IMR-90 (cell line): ENCODE data around the gene ERMARD. TPM values are rescaled to one million over a fixed set of nuclear protein-coding genes. Genes with fewer than 3 reads are reported as not detected.

ENCODE experiments used
- ATAC-seq: fragments of 200-7000 bp; cut with Tn5 transposase; 2 replicates; pipeline ENCODE4 v1.9.1; 2020; ENCODE audit warnings: low read depth, mild to moderate bottlenecking, moderate library complexity
- BruUV-seq: library from RNA; stranded (reverse); fragments of 400-500 nt; replicated peaks from 2 replicates; lab custom pipeline; 2021; lab: Mats Ljungman, UMichigan
- CTCF ChIA-PET: fragments of 300-600 bp; formaldehyde crosslinking; extraction: SDS; loops from one replicate; lab custom pipeline; 2021; ENCODE audit warnings: antibody characterized with exemption; lab: Yijun Ruan, JAX
- POLR2A ChIA-PET: fragments of 300-600 bp; sonication (Branson Sonifier 250); formaldehyde crosslinking; loops from one replicate; lab custom pipeline; 2022; ENCODE audit warnings: antibody characterized with exemption; ENCODE audit not compliant: unreplicated experiment; lab: Charles Lee
- DNase-seq: peaks from one replicate; pipeline ENCODE4 v3.0.0; 2013
- H2AFZ ChIP-seq: replicated peaks from 2 replicates; pipeline ENCODE3; 2013; ENCODE audit warnings: low read length, mild to moderate bottlenecking; ENCODE audit not compliant: poor library complexity
- H2AK5ac ChIP-seq: 2 replicates; pipeline ENCODE4 v1.6.1; 2013; ENCODE audit warnings: low read depth, low read length, inconsistent platforms
- H2AK9ac ChIP-seq: replicated peaks from 2 replicates; pipeline ENCODE3; 2013; ENCODE audit warnings: mild to moderate bottlenecking, low read depth, low read length, moderate library complexity; ENCODE audit not compliant: poor library complexity
- H2BK120ac ChIP-seq: 2 replicates; pipeline ENCODE4 v1.6.1; 2013; ENCODE audit warnings: low read depth, low read length, inconsistent platforms
- H2BK15ac ChIP-seq: 3 replicates; pipeline ENCODE4 v1.6.1; 2013; ENCODE audit warnings: low read depth, low read length, inconsistent platforms
- H2BK20ac ChIP-seq: 2 replicates; pipeline ENCODE4 v1.6.1; 2013; ENCODE audit warnings: low read depth, mild to moderate bottlenecking, inconsistent platforms, low read length, moderate library complexity
- H2BK5ac ChIP-seq: 2 replicates; pipeline ENCODE4 v1.6.1; 2013; ENCODE audit warnings: mild to moderate bottlenecking, low read depth, low read length, inconsistent platforms; ENCODE audit not compliant: poor library complexity, severe bottlenecking
- H3K14ac ChIP-seq: replicated peaks from 2 replicates; pipeline ENCODE4 v1.6.1; 2013; ENCODE audit warnings: low read depth, low read length, inconsistent platforms
- H3K18ac ChIP-seq: 2 replicates; pipeline ENCODE4 v1.6.1; 2013; ENCODE audit warnings: low read depth, low read length, control low read depth
- H3K23ac ChIP-seq: 2 replicates; pipeline ENCODE4 v1.6.1; 2013; ENCODE audit warnings: low read depth, low read length, inconsistent platforms
- H3K27ac ChIP-seq: 2 replicates; pipeline ENCODE4 v1.5.1; 2013; ENCODE audit warnings: mild to moderate bottlenecking, control low read depth, low read length; ENCODE audit not compliant: insufficient read depth
- H3K27me3 ChIP-seq: 2 replicates; pipeline ENCODE4 v1.6.1; 2013; ENCODE audit warnings: low read length; ENCODE audit not compliant: control insufficient read depth, insufficient read depth
- H3K36me3 ChIP-seq: 2 replicates; pipeline ENCODE4 v1.6.1; 2013; ENCODE audit warnings: low read length, mixed read lengths; ENCODE audit not compliant: control insufficient read depth, insufficient read depth
- H3K4ac ChIP-seq: 2 replicates; pipeline ENCODE4 v1.6.1; 2013; ENCODE audit warnings: low read depth, low read length, inconsistent platforms
- H3K4me1 ChIP-seq: 2 replicates; pipeline ENCODE4 v1.6.1; 2013; ENCODE audit warnings: low read length, mixed read lengths; ENCODE audit not compliant: control insufficient read depth, insufficient read depth
- H3K4me2 ChIP-seq: 2 replicates; pipeline ENCODE4 v1.6.1; 2013; ENCODE audit warnings: low read depth, mild to moderate bottlenecking, control low read depth, low read length, moderate library complexity
- H3K4me3 ChIP-seq: 2 replicates; pipeline ENCODE4 v1.5.1; 2013; ENCODE audit warnings: low read depth, mild to moderate bottlenecking, control low read depth, low read length, moderate library complexity; ENCODE audit not compliant: insufficient read depth
- H3K56ac ChIP-seq: 2 replicates; pipeline ENCODE4 v1.6.1; 2013; ENCODE audit warnings: low read length, inconsistent platforms; ENCODE audit not compliant: insufficient read depth; ENCODE audit errors: extremely low read depth
- H3K79me1 ChIP-seq, 2 experiments: 2 replicates each; pipeline ENCODE4 v1.6.1; 2013; ENCODE audit warnings: low read length in 2 of 2, inconsistent platforms in 1 of 2, low read depth in 1 of 2
- H3K9ac ChIP-seq: 2 replicates; pipeline ENCODE4 v1.6.1; 2013; ENCODE audit warnings: low read depth, low read length, control low read depth
- H3K9me1 ChIP-seq: 2 replicates; pipeline ENCODE4 v1.6.1; 2013; ENCODE audit warnings: low read length, inconsistent platforms; ENCODE audit not compliant: insufficient read depth
- H3K9me3 ChIP-seq: 2 replicates; pipeline ENCODE4 v1.6.1; 2013; ENCODE audit warnings: low read length; ENCODE audit not compliant: control insufficient read depth, insufficient read depth
- H4K20me1 ChIP-seq: 2 replicates; pipeline ENCODE4 v1.6.1; 2013; ENCODE audit warnings: low read length, inconsistent platforms; ENCODE audit not compliant: insufficient read depth
- H4K5ac ChIP-seq: 2 replicates; pipeline ENCODE4 v1.6.1; 2013; ENCODE audit warnings: mild to moderate bottlenecking, low read depth, low read length, control low read depth
- H4K8ac ChIP-seq, 2 experiments: 2 replicates each; pipeline ENCODE4 v1.6.1; 2013; ENCODE audit warnings: low read depth in 2 of 2, low read length in 2 of 2, control low read depth in 1 of 2, inconsistent platforms in 1 of 2
- H4K91ac ChIP-seq: 2 replicates; pipeline ENCODE4 v1.6.1; 2013; ENCODE audit warnings: low read depth, low read length, inconsistent platforms; ENCODE audit not compliant: insufficient read depth
- BHLHE40 ChIP-seq: fragments of 150-350 bp; IDR thresholded peaks from 2 replicates; pipeline ENCODE4 v1.6.1; 2016; ENCODE audit warnings: mild to moderate bottlenecking, low read depth, low read length
- CEBPB ChIP-seq: IDR thresholded peaks from 2 replicates; pipeline ENCODE4 v1.6.1; 2012; ENCODE audit warnings: low read depth, low read length, improper control_type of control experiment
- CHD1 ChIP-seq: IDR thresholded peaks from 2 replicates; pipeline ENCODE4 v1.6.1; 2012; ENCODE audit warnings: low read depth, low read length, improper control_type of control experiment
- CTCF ChIP-seq: conservative IDR thresholded peaks from 2 replicates; pipeline ENCODE4 v1.5.1; 2012; ENCODE audit warnings: mild to moderate bottlenecking, low read depth, low read length, improper control_type of control experiment
- FOS ChIP-seq: fragments of 150-350 bp; IDR thresholded peaks from 2 replicates; pipeline ENCODE4 v1.6.1; 2016; ENCODE audit warnings: low read depth, low read length
- POLR2A ChIP-seq: IDR thresholded peaks from 2 replicates; pipeline ENCODE4 v1.6.1; 2012; ENCODE audit warnings: mild to moderate bottlenecking, low read depth, low read length
- RAD21 ChIP-seq: IDR thresholded peaks from 2 replicates; pipeline ENCODE4 v1.6.1; 2012; ENCODE audit warnings: low read length, improper control_type of control experiment
- RCOR1 ChIP-seq: IDR thresholded peaks from 2 replicates; pipeline ENCODE4 v1.6.1; 2012; ENCODE audit warnings: mild to moderate bottlenecking, low read length, improper control_type of control experiment; ENCODE audit not compliant: insufficient replicate concordance
- WGBS, 2 experiments: methylation state at CpG; one replicate each; pipeline versions ENCODE4 v1.1.5 to v1.1.7; 2013; ENCODE audit warnings: missing lambda C conversion rate in 2 of 2; ENCODE audit not compliant: insufficient read length in 1 of 2; ENCODE audit errors: extremely low coverage in 2 of 2; 5-methylcytosine and 5-hydroxymethylcytosine counted together
- dilution Hi-C: fragments of 300-500 bp; cut with HindIII; formaldehyde crosslinking; loops from one replicate; pipeline ENCODE4 v1.14.3; 2018; ENCODE audit warnings: low sequenced_read_pairs; ENCODE audit not compliant: unreplicated experiment
- in situ Hi-C: fragments of 300-500 bp; cut with MboI; formaldehyde crosslinking; loops from 3 replicates; pipeline ENCODE4 v1.14.3; 2019; ENCODE audit warnings: low sequenced_read_pairs, inconsistent platforms, mixed read lengths
- intact Hi-C: fragments of 100-400 bp; cut with micrococcal nuclease; formaldehyde crosslinking; loops from 2 replicates; pipeline ENCODE4 v1.10.0; 2022
- polyA plus RNA-seq, 3 experiments: library from polyadenylated mRNA; depleted of rRNA; stranded (reverse); fragments of >200 nt; gene quantifications; 2 replicates each; pipeline ENCODE4 v1.2.3, GENCODE V29; 2012; ENCODE audit warnings: low replicate concordance in 1 of 3
- total RNA-seq: library from RNA; depleted of rRNA; stranded (reverse); fragments of >200 nt; gene quantifications from 2 replicates; pipeline ENCODE4 v1.2.3, GENCODE V29; 2012
- TF ChIP-seq, protein P1 (sequence below): fragments of 150-350 bp; IDR thresholded peaks from 2 replicates; pipeline ENCODE4 v1.6.1; 2017; ENCODE audit warnings: mild to moderate bottlenecking, antibody characterized with exemption, low read length, low read depth

The ERMARD gene
- total and polyA plus RNA-seq, 2 of the 4 experiments (the other 2 are of a cell fraction) = 15.1 to 25.4 TPM

- peak; percentile 94 for DNase-seq
- no peak overlapping the region for H2BK20ac ChIP-seq
- H3K9ac ChIP-seq = peak overlapping the region; percentile 57
Observed at GRCh38 chr6:169725125-169726048, 26.0 kb upstream of the ERMARD start.

More at GRCh38 chr6:169725125-169726048, 26.0 kb upstream of the ERMARD start:
- Histone ChIP-seq H3K27me3 (no peaks in the 10 kb centered on the region), H3K18ac (peak overlapping the region; percentile 17; the same call in 1 of the 2 replicates), H3K4me1 (peaks cover 4% of the 10 kb centered on the region; the same call in 1 of the 2 replicates), H3K4me2 (peak overlapping the region; percentile 37), H3K4ac (peak overlapping the region; percentile 74), H4K8ac (peak overlapping the region; percentile 14 to 27; a peak in 3 of 4 replicates), H4K20me1 (peaks cover 7% of the 10 kb centered on the region), H3K14ac (no peak overlapping the region), H2AK9ac (peak overlapping the region; percentile 81), H3K23ac (0 out of 2 replicates have a peak overlapping the region, but pooled peaks have one; percentile 26), H3K9me3 (no peaks in the 10 kb centered on the region), H3K4me3 (peak overlapping the region; percentile 48), H3K79me1 (peaks cover 5 to 16% of the 10 kb centered on the region in 2 experiments; a peak in 3 of 4 replicates), H2AFZ (peak overlapping the region; percentile 92), H3K9me1 (peaks cover 2% of the 10 kb centered on the region; the same call in 1 of the 2 replicates), H3K27ac (peak overlapping the region; percentile 81), H2BK5ac (peak overlapping the region; percentile 40), H2BK15ac (no peak overlapping the region), H4K5ac (peak overlapping the region; percentile 46; the same call in 1 of the 2 replicates), H3K36me3 (no peaks in the 10 kb centered on the region), H2AK5ac (no peak overlapping the region), H4K91ac (peak overlapping the region; percentile 38; the same call in 1 of the 2 replicates), H2BK120ac (no peak overlapping the region), H3K56ac (peak overlapping the region; percentile 5; the same call in 1 of the 2 replicates)
- dilution Hi-C loops (no loop called here), intact Hi-C loops (no loop called here), in situ Hi-C loops (no loop called here)
- ChIA-PET CTCF (no interaction called here), POLR2A (no interaction called here)
- WGBS, 2 experiments = 32 to 100% methylated on average over 2 to 13 of the region's 29 CpGs
- TF ChIP-seq CTCF (no peak), CHD1 (0 out of 2 replicates have a peak, but pooled peaks have one; percentile 27), RCOR1 (peak; percentile 54), CEBPB (peak; percentile 81), RAD21 (no peak), BHLHE40 (peak; percentile 57; the same call in 1 of the 2 replicates), FOS (peak; percentile 81), POLR2A (peak; percentile 92)
- TF ChIP-seq, protein P1, sequence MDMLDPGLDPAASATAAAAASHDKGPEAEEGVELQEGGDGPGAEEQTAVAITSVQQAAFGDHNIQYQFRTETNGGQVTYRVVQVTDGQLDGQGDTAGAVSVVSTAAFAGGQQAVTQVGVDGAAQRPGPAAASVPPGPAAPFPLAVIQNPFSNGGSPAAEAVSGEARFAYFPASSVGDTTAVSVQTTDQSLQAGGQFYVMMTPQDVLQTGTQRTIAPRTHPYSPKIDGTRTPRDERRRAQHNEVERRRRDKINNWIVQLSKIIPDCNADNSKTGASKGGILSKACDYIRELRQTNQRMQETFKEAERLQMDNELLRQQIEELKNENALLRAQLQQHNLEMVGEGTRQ = peak; percentile 60
- ATAC-seq = peak; percentile 33
- BruUV-seq = no TSS peak
